K562 (cell line): Measurements from ENCODE around the gene SLC34A1. TPM values are rescaled to one million over a fixed set of nuclear protein-coding genes. Genes with fewer than 3 reads are reported as not detected.

Source experiments
- ATAC-seq: fragments of 200-7000 bp; cut with Tn5 transposase; 3 replicates; pipeline ENCODE4 v1.9.1; 2020; ENCODE audit warnings: moderate library complexity
- BruUV-seq: library from RNA; stranded (reverse); fragments of 400-500 nt; replicated peaks from 2 replicates; lab custom pipeline; 2021; lab: Mats Ljungman, UMichigan
- CTCF ChIA-PET: fragments of 300-600 bp; formaldehyde crosslinking; extraction: SDS; loops from one replicate; lab custom pipeline; 2021; ENCODE audit warnings: low intra/inter-chr PET ratio; lab: Yijun Ruan, JAX
- POLR2A ChIA-PET: fragments of 300-600, 350-650 bp; sonication (Branson Sonifier 250); formaldehyde crosslinking; extraction: SDS; loops from one replicate; lab custom pipeline; 2021; ENCODE audit warnings: antibody characterized with exemption, inconsistent platforms; lab: Yijun Ruan, JAX
- DNase-seq, 4 experiments: peaks; one replicate each; pipeline versions ENCODE4 v3.0.0 to v3.0.0-alpha.2; 2011 to 2018; ENCODE audit warnings: low spot score in 3 of 4, mixed read lengths in 3 of 4; ENCODE audit errors: extremely low read depth in 1 of 4
- FAIRE-seq: peaks from 2 replicates; lab custom pipeline; 2011; peaks lifted over from hg19 to GRCh38; lab: Jason Lieb, UNC
- H2AFZ ChIP-seq: 2 replicates; pipeline ENCODE4 v1.6.0; 2011; ENCODE audit warnings: low read depth, low read length, control low read depth, inconsistent platforms
- H3K27ac ChIP-seq: fragments of 200-600 bp; 3 replicates; pipeline ENCODE4 v1.8.0; 2011; ENCODE audit warnings: low read depth, mild to moderate bottlenecking, control low read depth, inconsistent platforms, low read length, moderate library complexity, mixed read lengths; ENCODE audit errors: extremely low read depth
- H3K27me3 ChIP-seq, 2 experiments: fragments of 300-600 bp in 1 of 2; 2 replicates in 1 of 2; 3 replicates in 1 of 2; pipeline versions ENCODE4 v1.6.0 to v1.8.0; 2011; ENCODE audit warnings: inconsistent platforms in 2 of 2, low read length in 2 of 2, mild to moderate bottlenecking in 1 of 2, mixed read lengths in 1 of 2, moderate library complexity in 1 of 2; ENCODE audit not compliant: control insufficient read depth in 2 of 2, insufficient read depth in 2 of 2
- H3K36me3 ChIP-seq: fragments of 300-600 bp; 3 replicates; pipeline ENCODE4 v1.8.0; 2011; ENCODE audit warnings: mild to moderate bottlenecking, low read length, inconsistent platforms; ENCODE audit not compliant: control insufficient read depth, insufficient read depth
- H3K4me1 ChIP-seq, 2 experiments: fragments of 200-600 bp in 1 of 2; replicated peaks in 1 of 2; 2 replicates in 1 of 2; 3 replicates in 1 of 2; pipeline versions ENCODE4 v1.5.1 to v1.8.0; 2011; ENCODE audit warnings: inconsistent platforms in 2 of 2, low read length in 2 of 2, mild to moderate bottlenecking in 1 of 2, mixed read lengths in 1 of 2, moderate library complexity in 1 of 2; ENCODE audit not compliant: control insufficient read depth in 2 of 2, insufficient read depth in 2 of 2
- H3K4me2 ChIP-seq: 2 replicates; pipeline ENCODE4 v1.6.1; 2011; ENCODE audit warnings: low read length, control low read depth, inconsistent platforms, mixed read lengths; ENCODE audit not compliant: insufficient read depth
- H3K4me3 ChIP-seq: fragments of 200-600 bp; sonication (generic), shearing (Covaris generic); 2 replicates; pipeline ENCODE4 v1.5.1; 2016; ENCODE audit warnings: control low read depth, inconsistent platforms
- H3K79me2 ChIP-seq: fragments of 200-600 bp; 3 replicates; pipeline ENCODE4 v1.8.0; 2011; ENCODE audit warnings: low read length, inconsistent platforms; ENCODE audit not compliant: control insufficient read depth, insufficient read depth
- H3K9ac ChIP-seq, 2 experiments: 2 replicates each; pipeline versions ENCODE4 v1.6.0 to v1.6.1; 2011; ENCODE audit warnings: low read depth in 2 of 2, low read length in 2 of 2, control low read depth in 1 of 2, inconsistent platforms in 1 of 2, mild to moderate bottlenecking in 1 of 2, mixed read lengths in 1 of 2; ENCODE audit not compliant: insufficient read depth in 1 of 2
- H3K9me1 ChIP-seq: one replicate; pipeline ENCODE4 v1.6.0; 2011; ENCODE audit warnings: inconsistent platforms, mild to moderate bottlenecking, low read length, moderate library complexity; ENCODE audit not compliant: control insufficient read depth, insufficient read depth
- H3K9me3 ChIP-seq: replicated peaks from 2 replicates; pipeline ENCODE4 v1.5.1; 2011; ENCODE audit warnings: low read depth, low read length, inconsistent platforms; ENCODE audit not compliant: control insufficient read depth, insufficient read depth
- H4K20me1 ChIP-seq: replicated peaks from 2 replicates; pipeline ENCODE4 v1.6.1; 2011; ENCODE audit warnings: low read length, inconsistent platforms, mixed read lengths; ENCODE audit not compliant: control insufficient read depth, insufficient read depth
- CBX1 ChIP-seq: sonication (generic); IDR thresholded peaks from 2 replicates; pipeline ENCODE4 v1.6.1; 2016; ENCODE audit warnings: antibody characterized with exemption, low read depth, mild to moderate bottlenecking
- CREM ChIP-seq: IDR thresholded peaks from 2 replicates; pipeline ENCODE4 v1.6.1; 2014; ENCODE audit warnings: antibody characterized with exemption, low read depth
- CTBP1 ChIP-seq: fragments of 450-650 bp; IDR thresholded peaks from 2 replicates; pipeline ENCODE4 v1.6.1; 2016; ENCODE audit warnings: borderline replicate concordance
- E2F4 ChIP-seq: sonication (generic); formaldehyde crosslinking; IDR thresholded peaks from 2 replicates; pipeline ENCODE4 v1.8.0; 2022; ENCODE audit warnings: mild to moderate bottlenecking, low read depth, missing genetic modification reagents
- EP300 ChIP-seq: IDR thresholded peaks from 2 replicates; pipeline ENCODE4 v1.6.1; 2012; ENCODE audit warnings: low read length, improper control_type of control experiment
- ETS2 ChIP-seq: IDR thresholded peaks from 2 replicates; pipeline ENCODE4 v1.6.1; 2016; ENCODE audit warnings: borderline replicate concordance, missing genetic modification characterization, mild to moderate bottlenecking, moderate library complexity, missing compliant biosample characterization; ENCODE audit not compliant: poor library complexity, severe bottlenecking
- KLF16 ChIP-seq: IDR thresholded peaks from 2 replicates; pipeline ENCODE4 v1.6.1; 2016; ENCODE audit warnings: antibody characterized with exemption
- PTTG1 ChIP-seq: fragments of 450-650 bp; IDR thresholded peaks from 2 replicates; pipeline ENCODE4 v1.6.1; 2016; ENCODE audit warnings: low read depth, mild to moderate bottlenecking, missing genetic modification characterization, missing compliant biosample characterization
- RB1 ChIP-seq: fragments of 450-650 bp; IDR thresholded peaks from 2 replicates; pipeline ENCODE4 v1.6.1; 2017; ENCODE audit warnings: low read depth, mild to moderate bottlenecking
- SIN3B ChIP-seq: fragments of 450-650 bp; IDR thresholded peaks from 2 replicates; pipeline ENCODE4 v1.6.1; 2017; ENCODE audit warnings: low read depth, mild to moderate bottlenecking, moderate library complexity
- SMAD4 ChIP-seq: fragments of 250-450 bp; sonication (Bioruptor Pico); conservative IDR thresholded peaks from 2 replicates; pipeline ENCODE4 v1.8.0; 2021; ENCODE audit warnings: inconsistent platforms, mild to moderate bottlenecking, moderate library complexity
- TRIM28 ChIP-seq: fragments of 450-650 bp; IDR thresholded peaks from 2 replicates; pipeline ENCODE4 v1.6.1; 2017
- ZBTB7A ChIP-seq: IDR thresholded peaks from 2 replicates; pipeline ENCODE4 v1.6.1; 2011; ENCODE audit warnings: low read depth, mild to moderate bottlenecking, low read length, moderate library complexity, borderline replicate concordance; ENCODE audit not compliant: control insufficient read depth
- ZNF165 ChIP-seq: fragments of 250-450 bp; sonication (Bioruptor Pico); IDR thresholded peaks from 2 replicates; pipeline ENCODE4 v1.4.0; 2020; ENCODE audit warnings: borderline replicate concordance
- WGBS: fragments of 100-300 bp; shearing (Covaris generic); methylation state at CpG from one replicate; pipeline ENCODE4 v1.1.6; 2016; ENCODE audit warnings: low coverage, mixed read lengths; ENCODE audit not compliant: insufficient coverage; ENCODE audit errors: missing lambda C conversion rate; 5-methylcytosine and 5-hydroxymethylcytosine counted together
- in situ Hi-C: fragments of 300-500 bp; cut with MboI; formaldehyde crosslinking; loops from 4 replicates; pipeline ENCODE4 v1.15.0; 2018; ENCODE audit warnings: inconsistent platforms, mixed read lengths
- intact Hi-C: fragments of 100-400 bp; cut with micrococcal nuclease; formaldehyde crosslinking; loops from 2 replicates; pipeline ENCODE4 v1.14.2; 2022
- polyA plus RNA-seq, 8 experiments: library from polyadenylated mRNA; depleted of rRNA in 4 of 8; stranded (reverse) in 5 of 8; unstranded in 3 of 8; fragments of >200 nt; fragmentation: Nextera tagmentation in 2 of 8; fragmentation: Illumina TruSeq in 1 of 8; extraction: Ambion mirVana in 2 of 8; extraction: Trizol in 1 of 8; gene quantifications; 2 replicates each; pipeline versions ENCODE4 v1.2.1 to v1.2.3, GENCODE V29; 2011 to 2014; ENCODE audit warnings: inconsistent platforms in 1 of 8, missing spikeins in 1 of 8
- total RNA-seq, 7 experiments: library from RNA; depleted of rRNA in 6 of 7; stranded (reverse); fragments of >200 nt in 6 of 7; fragmentation: Illumina TruSeq in 2 of 7; extraction: Trizol in 2 of 7; gene quantifications; 2 replicates each; pipeline versions ENCODE4 v1.2.1 to v1.2.3, GENCODE V29; 2011 to 2021; ENCODE audit warnings: low replicate concordance in 1 of 7
- TF ChIP-seq, protein P1 (sequence below): sonication (generic); formaldehyde crosslinking; IDR thresholded peaks from 2 replicates; pipeline ENCODE4 v1.5.0; 2020; ENCODE audit warnings: missing genetic modification reagents
- TF ChIP-seq, protein P2 (sequence below): fragments of 450-650 bp; IDR thresholded peaks from 2 replicates; pipeline ENCODE4 v1.6.1; 2014; ENCODE audit warnings: low read depth, mild to moderate bottlenecking, moderate library complexity, borderline replicate concordance

SLC34A1 gene
- total and polyA plus RNA-seq, 9 of the 15 experiments (the other 6 are each of a cell fraction or from before 2014, with no cell fraction given) = not detected

- in situ Hi-C loops = no loop called here
- H3K4me1 ChIP-seq = peaks cover 16 to 29% of the 10 kb centered on the region in 2 experiments
- no peaks in the 10 kb centered on the region for H3K9me3 ChIP-seq
- peak overlapping the region; percentile 97 for H2AFZ ChIP-seq
- intact Hi-C loops = no loop called here
- BruUV-seq = no TSS peak
- H3K79me2 ChIP-seq = no peaks in the 10 kb centered on the region
- H3K27ac ChIP-seq = peak overlapping the region; percentile 88
- H3K9ac ChIP-seq = peak overlapping the region; percentile 53 to 65
- ChIA-PET CTCF (no interaction called here), POLR2A (interaction anchor here (0.6 to 2.3 kb wide), 17 partner anchors 8 to 200 kb away, joined by 3 to 18 read pairs (median 4); partner anchors contain the start of genes GRK6, LMAN2 and PDLIM7)
- H3K4me2 ChIP-seq = 0 out of 2 replicates have a peak overlapping the region, but pooled peaks have one; percentile 14
- FAIRE-seq = no peak
- peaks cover 4% of the 10 kb centered on the region for H3K9me1 ChIP-seq
- no peak for DNase-seq
- peaks cover 3% of the 10 kb centered on the region; the same call in 1 of the 3 replicates for H3K36me3 ChIP-seq
- no peaks in the 10 kb centered on the region for H4K20me1 ChIP-seq
- H3K27me3 ChIP-seq = no peaks in the 10 kb centered on the region
- H3K4me3 ChIP-seq = no peak overlapping the region
- WGBS = 83% methylated on average over 8 of the region's 8 CpGs
- ATAC-seq = peak; percentile 3; the same call in 1 of the 3 replicates
- TF ChIP-seq, protein P1, sequence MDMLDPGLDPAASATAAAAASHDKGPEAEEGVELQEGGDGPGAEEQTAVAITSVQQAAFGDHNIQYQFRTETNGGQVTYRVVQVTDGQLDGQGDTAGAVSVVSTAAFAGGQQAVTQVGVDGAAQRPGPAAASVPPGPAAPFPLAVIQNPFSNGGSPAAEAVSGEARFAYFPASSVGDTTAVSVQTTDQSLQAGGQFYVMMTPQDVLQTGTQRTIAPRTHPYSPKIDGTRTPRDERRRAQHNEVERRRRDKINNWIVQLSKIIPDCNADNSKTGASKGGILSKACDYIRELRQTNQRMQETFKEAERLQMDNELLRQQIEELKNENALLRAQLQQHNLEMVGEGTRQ (CRISPR knock-in tag) = 0 out of 2 replicates have a peak, but pooled peaks have one; percentile 4
- TF ChIP-seq ZBTB7A = 0 out of 2 replicates have a peak, but pooled peaks have one; percentile 15
- no peak for TF ChIP-seq RB1
- no peak for TF ChIP-seq E2F4 (CRISPR knock-in tag)
- no peak for TF ChIP-seq CTBP1
- TF ChIP-seq, protein P2, sequence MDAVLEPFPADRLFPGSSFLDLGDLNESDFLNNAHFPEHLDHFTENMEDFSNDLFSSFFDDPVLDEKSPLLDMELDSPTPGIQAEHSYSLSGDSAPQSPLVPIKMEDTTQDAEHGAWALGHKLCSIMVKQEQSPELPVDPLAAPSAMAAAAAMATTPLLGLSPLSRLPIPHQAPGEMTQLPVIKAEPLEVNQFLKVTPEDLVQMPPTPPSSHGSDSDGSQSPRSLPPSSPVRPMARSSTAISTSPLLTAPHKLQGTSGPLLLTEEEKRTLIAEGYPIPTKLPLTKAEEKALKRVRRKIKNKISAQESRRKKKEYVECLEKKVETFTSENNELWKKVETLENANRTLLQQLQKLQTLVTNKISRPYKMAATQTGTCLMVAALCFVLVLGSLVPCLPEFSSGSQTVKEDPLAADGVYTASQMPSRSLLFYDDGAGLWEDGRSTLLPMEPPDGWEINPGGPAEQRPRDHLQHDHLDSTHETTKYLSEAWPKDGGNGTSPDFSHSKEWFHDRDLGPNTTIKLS = peak; percentile 17; the same call in 1 of the 2 replicates
- TF ChIP-seq CBX1 = no peak
- TF ChIP-seq ETS2 (tag) = no peak
- TF ChIP-seq TRIM28 = no peak
- no peak for TF ChIP-seq ZNF165
- TF ChIP-seq KLF16 = no peak
- TF ChIP-seq PTTG1 = no peak
- TF ChIP-seq SIN3B = no peak
- peak; percentile 16; the same call in 1 of the 2 replicates for TF ChIP-seq SMAD4
- TF ChIP-seq CREM = no peak
- no peak for TF ChIP-seq EP300
These were observed 6.1 kb upstream of the SLC34A1 start for GRCh38 chr5:177377851-177378776.
